Endothelial cell of umbilical vein (primary cell): ENCODE measurements around the gene ARHGEF40. TPM values are rescaled to one million over a fixed set of nuclear protein-coding genes. Genes with fewer than 3 reads are reported as not detected.

Experiments used
- BruUV-seq: library from RNA; stranded (reverse); fragments of 400-500 nt; replicated peaks from 2 replicates; lab custom pipeline; 2021; lab: Mats Ljungman, UMichigan
- CTCF ChIA-PET: fragments of 300-600, 350-600 bp; sonication (Branson Sonifier 250); formaldehyde crosslinking; loops from one replicate; lab custom pipeline; 2021; ENCODE audit warnings: antibody characterized with exemption, inconsistent platforms; lab: Charles Lee
- POLR2A ChIA-PET: fragments of 300-600, 350-600 bp; sonication (Branson Sonifier 250); formaldehyde crosslinking; loops from one replicate; lab custom pipeline; 2021; ENCODE audit warnings: antibody characterized with exemption, inconsistent platforms; lab: Charles Lee
- DNase-seq: peaks from one replicate; pipeline ENCODE4 v3.0.0-alpha.2; 2011; ENCODE audit warnings: low read depth, low spot score
- FAIRE-seq: peaks from 2 replicates; lab custom pipeline; 2011; peaks lifted over from hg19 to GRCh38; lab: Jason Lieb, UNC
- H2AFZ ChIP-seq: 2 replicates; pipeline ENCODE4 v1.6.0; 2012; ENCODE audit warnings: low read depth, low read length, control low read depth, inconsistent platforms
- H3K27ac ChIP-seq: 2 replicates; pipeline ENCODE4 v1.5.1; 2011; ENCODE audit warnings: low read depth, mild to moderate bottlenecking, control low read depth, low read length, moderate library complexity; ENCODE audit not compliant: insufficient read depth
- H3K27me3 ChIP-seq, 2 experiments: 2 replicates each; pipeline versions ENCODE4 v1.6.0 to v1.6.1; 2011; ENCODE audit warnings: low read length in 2 of 2, mixed read lengths in 1 of 2; ENCODE audit not compliant: control insufficient read depth in 2 of 2, insufficient read depth in 2 of 2
- H3K36me3 ChIP-seq, 2 experiments: 2 replicates in 1 of 2; 3 replicates in 1 of 2; pipeline ENCODE4 v1.5.1; 2011; ENCODE audit warnings: low read length in 2 of 2, mild to moderate bottlenecking in 1 of 2, moderate library complexity in 1 of 2; ENCODE audit not compliant: control insufficient read depth in 2 of 2, insufficient read depth in 2 of 2; ENCODE audit errors: extremely low read depth in 1 of 2
- H3K4me1 ChIP-seq: 3 replicates; pipeline ENCODE4 v1.5.1; 2011; ENCODE audit warnings: mild to moderate bottlenecking, low read length; ENCODE audit not compliant: control insufficient read depth, insufficient read depth; ENCODE audit errors: extremely low read depth
- H3K4me2 ChIP-seq: 2 replicates; pipeline ENCODE4 v1.6.1; 2011; ENCODE audit warnings: low read length, control low read depth, mixed read lengths; ENCODE audit not compliant: insufficient read depth
- H3K4me3 ChIP-seq, 3 experiments: fragments of 200-600 bp in 1 of 3; sonication (generic), shearing (Covaris generic) in 1 of 3; replicated peaks in 1 of 3; 2 replicates each; pipeline ENCODE4 v1.5.1; 2011 to 2016; ENCODE audit warnings: control low read depth in 3 of 3, low read length in 3 of 3, mild to moderate bottlenecking in 2 of 3, inconsistent platforms in 1 of 3, low read depth in 1 of 3, moderate library complexity in 1 of 3; ENCODE audit not compliant: insufficient read depth in 1 of 3
- H3K79me2 ChIP-seq: 2 replicates; pipeline ENCODE4 v1.6.0; 2012; ENCODE audit warnings: low read length, inconsistent platforms; ENCODE audit not compliant: control insufficient read depth, insufficient read depth
- H3K9ac ChIP-seq: replicated peaks from 2 replicates; pipeline ENCODE3; 2011; ENCODE audit warnings: low read length, control low read depth; ENCODE audit not compliant: insufficient read depth; ENCODE audit errors: extremely low read depth
- H3K9me1 ChIP-seq: replicated peaks from 3 replicates; pipeline ENCODE4 v1.6.0; 2011; ENCODE audit warnings: mild to moderate bottlenecking, low read length; ENCODE audit not compliant: control insufficient read depth, insufficient read depth; ENCODE audit errors: extremely low read depth
- H3K9me3 ChIP-seq: replicated peaks from 2 replicates; pipeline ENCODE4 v1.5.1; 2012; ENCODE audit warnings: low read length, inconsistent platforms; ENCODE audit not compliant: control insufficient read depth, insufficient read depth
- H4K20me1 ChIP-seq: replicated peaks from 2 replicates; pipeline ENCODE3; 2011; ENCODE audit warnings: mild to moderate bottlenecking, low read length; ENCODE audit not compliant: control insufficient read depth, insufficient read depth; ENCODE audit errors: extremely low read depth
- EZH2 ChIP-seq: IDR thresholded peaks from 2 replicates; pipeline ENCODE4 v1.6.1; 2012; ENCODE audit warnings: borderline replicate concordance, low read depth, mild to moderate bottlenecking, moderate library complexity, low read length, inconsistent platforms; ENCODE audit not compliant: severe bottlenecking
- FOS ChIP-seq: IDR thresholded peaks from 2 replicates; pipeline ENCODE4 v1.6.1; 2011; ENCODE audit warnings: mild to moderate bottlenecking, low read length, moderate library complexity, borderline replicate concordance; ENCODE audit not compliant: insufficient read depth
- GATA2 ChIP-seq: IDR thresholded peaks from 2 replicates; pipeline ENCODE4 v1.7.0; 2011; ENCODE audit warnings: low read depth, mild to moderate bottlenecking, moderate library complexity, mixed read lengths, low read length; ENCODE audit not compliant: insufficient read length, insufficient read depth
- JUN ChIP-seq: IDR thresholded peaks from 2 replicates; pipeline ENCODE4 v1.6.1; 2011; ENCODE audit warnings: borderline replicate concordance, low read depth; ENCODE audit not compliant: insufficient read length, insufficient read depth
- MYC ChIP-seq: IDR thresholded peaks from one replicate; pipeline ENCODE4 v1.6.1; 2011; ENCODE audit warnings: mild to moderate bottlenecking, low read depth, low read length
- POLR2A ChIP-seq: IDR thresholded peaks from 2 replicates; pipeline ENCODE4 v1.6.1; 2012; ENCODE audit warnings: low read depth, mild to moderate bottlenecking, control low read depth, low read length
- POLR2AphosphoS5 ChIP-seq: IDR thresholded peaks from 2 replicates; pipeline ENCODE4 v1.6.1; 2012; ENCODE audit warnings: low read depth, mild to moderate bottlenecking, control low read depth, low read length, moderate library complexity; ENCODE audit not compliant: insufficient read depth
- dilution Hi-C: fragments of 300-500 bp; cut with MboI; formaldehyde crosslinking; loops from one replicate; pipeline ENCODE4 v1.15.0; 2019; ENCODE audit warnings: low sequenced_read_pairs; ENCODE audit not compliant: extremely low pct_ligation_motif_present
- intact Hi-C: fragments of 100-400 bp; cut with micrococcal nuclease; formaldehyde crosslinking; loops from one replicate; pipeline ENCODE4 v1.10.0; 2022
- polyA plus RNA-seq, 4 experiments: library from polyadenylated mRNA; depleted of rRNA in 3 of 4; stranded (reverse) in 3 of 4; unstranded in 1 of 4; fragments of >200 nt; gene quantifications; 2 replicates each; pipeline versions ENCODE4 v1.2.1 to v1.2.3, GENCODE V29; 2011 to 2012; ENCODE audit warnings: missing spikeins in 1 of 4
- total RNA-seq: library from RNA; stranded (reverse); gene quantifications from 2 replicates; pipeline ENCODE4 v1.2.3, GENCODE V29; 2021
- TF ChIP-seq, protein P1 (sequence below), 2 donors: IDR thresholded peaks; 1 replicate in 1 of 2; 2 replicates in 1 of 2; pipeline ENCODE4 v1.5.1; 2011; ENCODE audit warnings: low read length in 2 of 2, mild to moderate bottlenecking in 2 of 2, moderate library complexity in 2 of 2, control low read depth in 1 of 2, inconsistent platforms in 1 of 2, low read depth in 1 of 2; ENCODE audit not compliant: insufficient read depth in 1 of 2; ENCODE audit errors: extremely low read depth in 1 of 2
- TF ChIP-seq, protein P2 (sequence below): IDR thresholded peaks from 2 replicates; pipeline ENCODE4 v1.6.1; 2011; ENCODE audit not compliant: insufficient read depth, insufficient read length

The ARHGEF40 gene
- total and polyA plus RNA-seq, 2 donors (not counting 3 experiments of a cell fraction or from before 2014, with no cell fraction given), result 2.6 to 19.9 TPM

DNA sequence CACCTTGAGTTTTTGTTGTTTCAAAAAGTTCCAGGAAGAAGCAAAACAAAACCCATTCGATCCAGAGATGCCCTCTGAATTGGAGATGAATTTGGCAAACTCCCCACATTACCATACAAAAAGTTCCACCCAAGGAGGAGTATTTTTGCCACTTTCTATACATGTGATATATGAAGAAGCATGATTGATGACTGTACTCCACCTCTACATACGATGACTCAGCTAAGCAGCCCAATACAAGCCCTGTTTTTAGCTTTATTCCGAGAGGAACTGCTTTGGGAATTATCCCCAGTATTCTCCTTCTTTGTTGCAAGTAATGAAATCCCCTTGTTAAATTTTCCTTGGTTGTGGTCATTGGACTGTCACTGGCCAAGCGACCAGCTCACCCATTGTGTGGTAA is 42.2 kb downstream of the ARHGEF40 start:
- Histone ChIP-seq H3K9me1 (no peaks in the 10 kb centered on the region), H3K9me3 (no peaks in the 10 kb centered on the region), H3K4me3 (no peak overlapping the region), H2AFZ (no peak overlapping the region), H3K4me2 (no peak overlapping the region), H3K27me3 (peaks cover 2 to 3% of the 10 kb centered on the region in 2 experiments), H3K27ac (no peak overlapping the region), H3K9ac (no peak overlapping the region), H3K4me1 (no peaks in the 10 kb centered on the region), H4K20me1 (no peaks in the 10 kb centered on the region), H3K79me2 (no peaks in the 10 kb centered on the region), H3K36me3 (no peaks in the 10 kb centered on the region)
- intact Hi-C loops (no loop called here), dilution Hi-C loops (no loop called here)
- ChIA-PET CTCF (interaction anchor here (1.6 kb wide), 1 partner anchor 97 kb away, joined by 5 read pairs; no protein-coding TSS in a partner anchor), POLR2A (no interaction called here)
- TF ChIP-seq POLR2A (no peak), MYC (no peak), FOS (no peak), EZH2 (no peak)
- TF ChIP-seq, protein P1, sequence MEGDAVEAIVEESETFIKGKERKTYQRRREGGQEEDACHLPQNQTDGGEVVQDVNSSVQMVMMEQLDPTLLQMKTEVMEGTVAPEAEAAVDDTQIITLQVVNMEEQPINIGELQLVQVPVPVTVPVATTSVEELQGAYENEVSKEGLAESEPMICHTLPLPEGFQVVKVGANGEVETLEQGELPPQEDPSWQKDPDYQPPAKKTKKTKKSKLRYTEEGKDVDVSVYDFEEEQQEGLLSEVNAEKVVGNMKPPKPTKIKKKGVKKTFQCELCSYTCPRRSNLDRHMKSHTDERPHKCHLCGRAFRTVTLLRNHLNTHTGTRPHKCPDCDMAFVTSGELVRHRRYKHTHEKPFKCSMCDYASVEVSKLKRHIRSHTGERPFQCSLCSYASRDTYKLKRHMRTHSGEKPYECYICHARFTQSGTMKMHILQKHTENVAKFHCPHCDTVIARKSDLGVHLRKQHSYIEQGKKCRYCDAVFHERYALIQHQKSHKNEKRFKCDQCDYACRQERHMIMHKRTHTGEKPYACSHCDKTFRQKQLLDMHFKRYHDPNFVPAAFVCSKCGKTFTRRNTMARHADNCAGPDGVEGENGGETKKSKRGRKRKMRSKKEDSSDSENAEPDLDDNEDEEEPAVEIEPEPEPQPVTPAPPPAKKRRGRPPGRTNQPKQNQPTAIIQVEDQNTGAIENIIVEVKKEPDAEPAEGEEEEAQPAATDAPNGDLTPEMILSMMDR (IDR thresholded peaks at IDR 0.05; ENCODE audit: extremely low read depth in 1 of 2, insufficient read depth in 1 of 2, low read depth in 1 of 2, low read length in 2 of 2), result no peak
- TF ChIP-seq, protein P2, sequence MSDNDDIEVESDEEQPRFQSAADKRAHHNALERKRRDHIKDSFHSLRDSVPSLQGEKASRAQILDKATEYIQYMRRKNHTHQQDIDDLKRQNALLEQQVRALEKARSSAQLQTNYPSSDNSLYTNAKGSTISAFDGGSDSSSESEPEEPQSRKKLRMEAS, result no peak
- BruUV-seq, result no TSS peak
- DNase-seq (no peak), FAIRE-seq (no peak)

GRCh38 chr14:21113369-21113768 is 43.3 kb downstream of the ARHGEF40 start:
- H3K79me2 ChIP-seq, result no peaks in the 10 kb centered on the region
- intact Hi-C loops, result no loop called here
- ChIA-PET POLR2A (no interaction called here), CTCF (no interaction called here)
- no peaks in the 10 kb centered on the region for H3K9me3 ChIP-seq
- H3K4me3 ChIP-seq, result no peak overlapping the region
- DNase-seq, result no peak
- no peak overlapping the region for H3K27ac ChIP-seq
- H4K20me1 ChIP-seq, result no peaks in the 10 kb centered on the region
- TF ChIP-seq EZH2 (no peak), FOS (no peak), GATA2 (no peak), POLR2A (no peak), MYC (no peak), JUN (no peak), POLR2AphosphoS5 (no peak)
- TF ChIP-seq, protein P2, result no peak
- TF ChIP-seq, protein P1 (IDR thresholded peaks at IDR 0.05; ENCODE audit: extremely low read depth in 1 of 2, insufficient read depth in 1 of 2, low read depth in 1 of 2, low read length in 2 of 2), result no peak
- peaks cover 2 to 5% of the 10 kb centered on the region in 2 experiments for H3K27me3 ChIP-seq
- no peaks in the 10 kb centered on the region for H3K36me3 ChIP-seq
- H3K9ac ChIP-seq, result no peak overlapping the region
- no peaks in the 10 kb centered on the region for H3K9me1 ChIP-seq
- no peak overlapping the region for H2AFZ ChIP-seq
- BruUV-seq, result no TSS peak
- no peak for FAIRE-seq
- no peaks in the 10 kb centered on the region for H3K4me1 ChIP-seq
- H3K4me2 ChIP-seq, result no peak overlapping the region
- dilution Hi-C loops, result no loop called here
